Erythroblast (primary cell): Measurements from ENCODE around the gene TMEM150A.

Experiments used
- GATA1 ChIP-seq: IDR thresholded peaks from 2 replicates; pipeline ENCODE4 v1.6.1; 2011; ENCODE audit warnings: low read depth, mild to moderate bottlenecking, control low read depth, low read length, moderate library complexity
- POLR2A ChIP-seq: IDR thresholded peaks from 2 replicates; pipeline ENCODE4 v1.6.1; 2011; ENCODE audit warnings: mild to moderate bottlenecking, low read length

DNA sequence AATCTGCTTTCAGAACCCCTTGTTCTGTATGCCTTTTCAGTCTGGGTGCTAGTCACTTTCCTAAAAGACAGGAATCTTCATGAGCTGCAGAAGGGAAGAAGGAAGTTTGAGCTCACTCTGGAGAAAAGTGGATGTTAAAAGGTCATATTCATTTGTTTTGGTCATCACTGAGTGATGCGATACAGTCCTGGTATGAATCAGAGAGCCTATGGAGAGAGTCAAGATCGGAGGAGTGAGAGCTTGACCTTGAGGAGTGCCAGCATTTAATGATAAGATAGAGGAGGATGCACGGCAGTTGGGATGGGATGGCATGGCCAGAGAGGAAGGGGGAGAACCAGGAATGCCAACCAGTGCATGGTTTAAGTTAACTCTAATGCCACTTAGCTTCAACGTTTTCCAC lies 33.1 kb upstream of the TMEM150A start:
- TF ChIP-seq POLR2A (no peak), GATA1 (no peak)
